ENCODE data around the gene C6orf89. TPM values are rescaled to one million over a fixed set of nuclear protein-coding genes. Genes with fewer than 3 reads are reported as not detected.

C6orf89 gene
- total and polyA plus RNA-seq, 2 of the 8 experiments (the other 6 are each of a cell fraction or from before 2014, with no cell fraction given) = 4.6 to 12.3 TPM

- 89% methylated on average over 4 of the region's 4 CpGs; no CpG with 5 or more reads in 1 of the 2 experiments for WGBS, 2 experiments (ENCODE audit: extremely low coverage in 1 of 2, insufficient coverage in 1 of 2, insufficient read length in 1 of 2, insufficient replicate concordance in 2 of 2, low coverage in 1 of 2, low lambda C conversion rate in 2 of 2, missing lambda C conversion rate in 1 of 2)
- CTCF ChIA-PET (ENCODE audit: partially characterized antibody) = interaction anchor here (0.5 kb wide), 1 partner anchor 134 kb away, joined by 3 read pairs; no protein-coding TSS in a partner anchor
- TF ChIP-seq RNF2 (IDR thresholded peaks at IDR 0.05; ENCODE audit: borderline replicate concordance, low read depth, low read length, missing control alignments, poor library complexity, severe bottlenecking) (no peak), CHD1 (IDR thresholded peaks at IDR 0.05; ENCODE audit: low read depth, low read length) (no peak), SP4 (IDR thresholded peaks at IDR 0.05; ENCODE audit: low read length) (no peak), NANOG (IDR thresholded peaks at IDR 0.05; ENCODE audit: insufficient read depth, low read depth, low read length, poor library complexity, severe bottlenecking) (no peak), SAP30 (IDR thresholded peaks at IDR 0.05; ENCODE audit: insufficient read depth, insufficient replicate concordance, low read length) (no peak), MAX (IDR thresholded peaks at IDR 0.05) (no peak), PHF8 (conservative IDR thresholded peaks at IDR 0.05; ENCODE audit: low read depth, low read length) (no peak), CHD2 (IDR thresholded peaks at IDR 0.05; ENCODE audit: low read length) (no peak), CTCF (IDR thresholded peaks at IDR 0.05; ENCODE audit: control extremely low read depth in 1 of 3, insufficient read depth in 1 of 3, low read depth in 1 of 3, low read length in 3 of 3) (no peak), SIX5 (IDR thresholded peaks at IDR 0.05; ENCODE audit: low read depth, low read length) (no peak), TEAD4 (IDR thresholded peaks at IDR 0.05; ENCODE audit: low read depth, low read length) (no peak)
Observed at GRCh38 chr6:36967757-36968156, 82.0 kb downstream of the C6orf89 start.

More at GRCh38 chr6:36967757-36968156, 82.0 kb downstream of the C6orf89 start:
- Histone ChIP-seq H3K4me1 (replicated peaks in 1 of 4; ENCODE audit: control insufficient read depth in 3 of 4, insufficient read depth in 4 of 4, low read length in 3 of 4) (peaks cover 0 to 8% (median 5%) of the 10 kb centered on the region in 4 experiments; a peak in 4 of 7 replicates), H3K56ac (replicated peaks; ENCODE audit: insufficient read length, low read depth, low read length) (no peak overlapping the region), H3K9ac (replicated peaks in 1 of 4; ENCODE audit: extremely low read depth in 1 of 4, low read depth in 3 of 4, low read length in 3 of 4) (no peak overlapping the region), H3K14ac (ENCODE audit: insufficient read length) (no peak overlapping the region), H2BK20ac (ENCODE audit: low read length) (no peak overlapping the region), H3K79me2 (ENCODE audit: control insufficient read depth in 1 of 2, insufficient read depth in 2 of 2, low read length in 2 of 2) (no peaks in the 10 kb centered on the region), H3K27me3 (replicated peaks in 1 of 4; ENCODE audit: control insufficient read depth in 3 of 4, extremely low read depth in 1 of 4, insufficient read depth in 3 of 4, low read length in 3 of 4) (no peaks in the 10 kb centered on the region), H3K23ac (ENCODE audit: insufficient read length) (no peak overlapping the region), H3K27ac (ENCODE audit: low read depth, low read length) (no peak overlapping the region), H3K18ac (ENCODE audit: extremely low read depth, low read length) (no peak overlapping the region), H4K91ac (replicated peaks; ENCODE audit: insufficient read length, low read length) (no peak overlapping the region), H3K4ac (replicated peaks; ENCODE audit: insufficient read length, low read depth, low read length) (no peak overlapping the region), H4K8ac (ENCODE audit: extremely low read depth, insufficient read depth, low read length) (no peak overlapping the region), H2AFZ (ENCODE audit: low read length) (no peak overlapping the region), H2BK5ac (ENCODE audit: low read depth, low read length) (no peak overlapping the region), H3K79me1 (ENCODE audit: low read depth, low read length) (no peaks in the 10 kb centered on the region; the same call in 1 of the 2 replicates), H2BK15ac (ENCODE audit: low read length) (no peak overlapping the region), H3K36me3 (ENCODE audit: control insufficient read depth in 2 of 4, insufficient read depth in 4 of 4, low read length in 3 of 4) (peaks cover 29 to 51% (median 46%) of the 10 kb centered on the region in 4 experiments), H4K20me1 (replicated peaks in 1 of 2; ENCODE audit: control insufficient read depth in 1 of 2, insufficient read depth in 2 of 2, low read length in 2 of 2) (peaks cover 3 to 6% of the 10 kb centered on the region in 2 experiments), H3K4me2 (ENCODE audit: insufficient read depth in 1 of 2, low read depth in 2 of 2, low read length in 2 of 2) (no peak overlapping the region), H2AK5ac (ENCODE audit: low read depth, low read length) (no peak overlapping the region), H3K23me2 (ENCODE audit: low read depth, low read length) (no peaks in the 10 kb centered on the region), H2BK120ac (replicated peaks; ENCODE audit: low read depth, low read length) (no peak overlapping the region), H3K9me3 (ENCODE audit: insufficient read depth in 2 of 2, low read depth in 1 of 2, low read length in 1 of 2) (no peaks in the 10 kb centered on the region), H2BK12ac (ENCODE audit: low read depth, low read length) (no peak overlapping the region), H4K5ac (ENCODE audit: insufficient read length, low read depth, low read length) (no peak overlapping the region), H3K4me3 (ENCODE audit: extremely low read depth in 1 of 4, insufficient read depth in 2 of 4, low read depth in 3 of 4, low read length in 4 of 4) (no peak overlapping the region)
- DNase-seq (ENCODE audit: low read depth in 1 of 2, low spot score in 2 of 2) (no peak), FAIRE-seq (no peak)
- POLR2A ChIA-PET (ENCODE audit: partially characterized antibody) = interaction anchor here (2.2 kb wide), 1 partner anchor 14 kb away, joined by 7 read pairs; no protein-coding TSS in a partner anchor
